AG09309 (cell line): ENCODE measurements around the gene ADAP1.

Experiments used
- DNase-seq: peaks from one replicate; pipeline ENCODE4 v3.0.0-alpha.2; 2010; ENCODE audit warnings: low read depth
- H3K4me3 ChIP-seq: 2 replicates; pipeline ENCODE4 v1.5.1; 2011; ENCODE audit warnings: mild to moderate bottlenecking, low read depth, low read length, moderate library complexity; ENCODE audit not compliant: control insufficient read depth
- TF ChIP-seq, protein P1 (sequence below): IDR thresholded peaks from 2 replicates; pipeline ENCODE4 v1.5.1; 2011; ENCODE audit warnings: mild to moderate bottlenecking, low read depth, low read length, inconsistent platforms; ENCODE audit not compliant: insufficient read depth, control insufficient read depth; ENCODE audit errors: missing control alignments

ADAP1 gene

DNA sequence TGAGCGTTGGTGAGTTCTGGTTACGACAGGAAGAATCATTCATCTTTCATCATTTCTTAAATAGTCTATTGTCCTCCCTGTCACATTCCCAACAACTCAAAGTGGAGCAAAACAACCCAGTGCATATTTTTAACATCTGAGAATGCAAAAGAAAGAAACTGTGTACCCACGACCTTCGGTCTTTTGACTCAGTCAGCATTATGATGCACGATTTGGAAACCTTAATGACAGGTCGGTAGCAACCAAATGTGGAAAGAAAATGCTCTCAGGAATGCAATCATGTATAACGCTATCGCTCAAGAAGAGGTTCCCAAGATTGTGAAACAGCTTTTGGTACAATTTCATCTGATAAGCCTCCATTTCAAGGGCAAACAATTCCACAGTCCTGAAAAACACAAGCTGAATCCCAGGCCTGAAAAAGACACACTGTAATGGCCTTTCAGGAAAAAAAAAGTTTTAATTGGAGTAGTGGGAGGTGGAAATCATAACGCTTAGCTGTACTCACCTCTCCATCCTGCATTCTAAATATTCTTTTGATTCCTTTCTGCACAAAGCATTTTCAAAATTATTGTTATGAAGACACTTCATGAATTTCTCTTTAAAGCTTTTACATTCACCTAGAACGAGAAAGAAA lies 18.3 kb upstream of the ADAP1 start:
- no peak overlapping the region for H3K4me3 ChIP-seq

DNA sequence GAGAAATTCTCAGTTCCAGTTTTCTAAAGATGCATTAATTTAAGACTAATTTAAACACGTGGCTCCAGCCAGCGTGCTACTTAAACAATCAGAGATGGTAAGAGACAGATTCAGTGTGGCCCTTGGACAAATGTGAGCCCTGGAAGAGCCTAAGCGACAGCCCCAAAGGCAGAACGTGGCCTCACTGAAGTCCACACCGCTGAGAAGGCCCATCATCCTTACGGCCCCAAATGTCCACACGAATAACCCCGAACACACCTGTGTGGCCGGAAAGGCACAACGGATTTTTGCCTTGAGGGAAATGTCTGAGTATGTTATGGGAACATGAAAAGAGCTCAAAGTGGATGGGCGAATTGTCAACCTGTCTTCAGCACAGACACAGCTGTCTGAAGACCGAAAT lies 17.6 kb upstream of the ADAP1 start:
- TF ChIP-seq, protein P1, sequence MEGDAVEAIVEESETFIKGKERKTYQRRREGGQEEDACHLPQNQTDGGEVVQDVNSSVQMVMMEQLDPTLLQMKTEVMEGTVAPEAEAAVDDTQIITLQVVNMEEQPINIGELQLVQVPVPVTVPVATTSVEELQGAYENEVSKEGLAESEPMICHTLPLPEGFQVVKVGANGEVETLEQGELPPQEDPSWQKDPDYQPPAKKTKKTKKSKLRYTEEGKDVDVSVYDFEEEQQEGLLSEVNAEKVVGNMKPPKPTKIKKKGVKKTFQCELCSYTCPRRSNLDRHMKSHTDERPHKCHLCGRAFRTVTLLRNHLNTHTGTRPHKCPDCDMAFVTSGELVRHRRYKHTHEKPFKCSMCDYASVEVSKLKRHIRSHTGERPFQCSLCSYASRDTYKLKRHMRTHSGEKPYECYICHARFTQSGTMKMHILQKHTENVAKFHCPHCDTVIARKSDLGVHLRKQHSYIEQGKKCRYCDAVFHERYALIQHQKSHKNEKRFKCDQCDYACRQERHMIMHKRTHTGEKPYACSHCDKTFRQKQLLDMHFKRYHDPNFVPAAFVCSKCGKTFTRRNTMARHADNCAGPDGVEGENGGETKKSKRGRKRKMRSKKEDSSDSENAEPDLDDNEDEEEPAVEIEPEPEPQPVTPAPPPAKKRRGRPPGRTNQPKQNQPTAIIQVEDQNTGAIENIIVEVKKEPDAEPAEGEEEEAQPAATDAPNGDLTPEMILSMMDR = no peak
- no peak for DNase-seq
- no peak overlapping the region for H3K4me3 ChIP-seq

More for the DNA sequence above, 18.3 kb upstream of the ADAP1 start:
- no peak for DNase-seq
- TF ChIP-seq, protein P1 = no peak

DNA sequence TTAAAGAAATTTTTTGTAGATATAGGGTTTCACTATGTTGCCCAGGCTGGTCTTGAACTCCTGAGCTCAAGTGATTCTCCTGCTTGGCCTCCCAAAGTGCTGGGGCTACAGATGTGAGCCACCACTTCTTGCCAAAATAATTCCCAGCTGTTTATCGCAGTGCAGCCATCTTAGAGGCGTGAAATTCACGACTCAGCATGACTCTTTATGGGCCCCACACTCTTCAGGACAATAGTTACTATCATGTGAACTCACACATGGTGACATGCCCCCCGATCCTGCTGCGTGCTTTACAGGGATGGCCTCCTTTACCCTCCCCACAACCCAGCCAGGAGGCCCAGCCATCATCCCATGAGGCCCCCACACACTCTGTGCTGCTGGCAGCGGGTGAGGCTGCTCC lies 16.3 kb upstream of the ADAP1 start:
- TF ChIP-seq, protein P1 = no peak
- no peak for DNase-seq
- H3K4me3 ChIP-seq = no peak overlapping the region

DNA sequence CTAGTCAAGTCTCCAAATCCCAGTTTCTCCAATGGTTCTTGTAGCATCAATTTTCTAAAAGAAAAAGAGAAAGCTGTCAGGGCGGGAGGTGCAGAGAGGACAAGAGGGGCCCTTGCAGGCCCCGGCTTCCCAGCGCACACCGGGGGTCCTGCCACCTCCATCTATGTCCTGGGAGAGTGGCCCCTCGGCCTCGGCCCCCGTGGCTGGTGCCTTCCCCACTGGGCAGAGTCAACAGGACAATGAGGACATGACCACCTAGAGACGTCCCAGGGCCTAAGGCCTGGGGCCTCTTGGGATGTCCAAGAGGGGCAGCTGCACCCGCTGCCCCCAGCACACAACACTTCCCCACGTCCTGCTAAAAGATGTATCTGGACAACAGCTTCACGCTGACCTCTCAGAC lies 14.9 kb upstream of the ADAP1 start:
- TF ChIP-seq, protein P1 = no peak
- H3K4me3 ChIP-seq = no peak overlapping the region
- DNase-seq = no peak

DNA sequence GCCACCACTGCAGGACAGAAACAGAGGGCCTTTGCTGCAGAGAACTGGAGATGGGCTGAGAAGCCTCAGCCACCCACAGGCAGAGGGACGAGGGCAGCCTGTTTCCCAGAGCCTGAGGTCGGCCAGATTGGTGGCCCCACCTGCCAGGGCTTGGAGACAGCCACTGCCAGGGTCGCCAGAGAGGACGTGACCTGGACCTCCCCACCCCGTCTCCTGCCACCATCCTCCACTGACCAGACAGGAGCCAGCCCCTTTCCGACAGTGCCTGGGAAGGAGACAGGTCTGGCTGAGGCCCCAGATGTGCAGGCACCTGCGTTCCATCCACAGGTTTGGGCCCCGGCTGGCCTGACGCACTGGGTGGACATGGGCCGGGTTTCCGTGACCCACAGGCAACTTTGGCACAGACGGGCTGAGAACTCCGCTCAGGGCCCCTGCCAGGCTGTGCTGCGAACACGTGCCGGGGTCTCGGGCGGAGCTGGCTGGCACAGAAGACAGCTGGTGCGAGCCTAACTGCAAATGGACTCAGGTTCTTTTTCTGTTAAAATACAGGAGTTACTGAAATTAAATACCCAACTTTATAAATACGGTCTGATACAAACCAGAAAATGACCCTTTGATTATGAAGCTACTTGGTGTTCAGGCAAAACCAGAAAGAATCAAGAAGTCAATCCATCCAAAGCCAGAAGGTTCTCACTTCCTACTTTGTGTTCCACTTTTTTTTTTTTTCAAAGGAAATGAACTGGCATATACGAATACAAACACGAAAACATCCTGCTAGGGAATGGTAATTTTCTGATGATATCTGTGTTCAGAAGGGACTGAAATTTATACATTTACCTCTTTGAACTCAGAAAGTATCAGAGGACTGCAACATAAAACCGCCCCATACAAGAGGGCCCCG lies 14.0 kb upstream of the ADAP1 start:
- TF ChIP-seq, protein P1 = no peak
- DNase-seq = no peak
- H3K4me3 ChIP-seq = no peak overlapping the region

DNA sequence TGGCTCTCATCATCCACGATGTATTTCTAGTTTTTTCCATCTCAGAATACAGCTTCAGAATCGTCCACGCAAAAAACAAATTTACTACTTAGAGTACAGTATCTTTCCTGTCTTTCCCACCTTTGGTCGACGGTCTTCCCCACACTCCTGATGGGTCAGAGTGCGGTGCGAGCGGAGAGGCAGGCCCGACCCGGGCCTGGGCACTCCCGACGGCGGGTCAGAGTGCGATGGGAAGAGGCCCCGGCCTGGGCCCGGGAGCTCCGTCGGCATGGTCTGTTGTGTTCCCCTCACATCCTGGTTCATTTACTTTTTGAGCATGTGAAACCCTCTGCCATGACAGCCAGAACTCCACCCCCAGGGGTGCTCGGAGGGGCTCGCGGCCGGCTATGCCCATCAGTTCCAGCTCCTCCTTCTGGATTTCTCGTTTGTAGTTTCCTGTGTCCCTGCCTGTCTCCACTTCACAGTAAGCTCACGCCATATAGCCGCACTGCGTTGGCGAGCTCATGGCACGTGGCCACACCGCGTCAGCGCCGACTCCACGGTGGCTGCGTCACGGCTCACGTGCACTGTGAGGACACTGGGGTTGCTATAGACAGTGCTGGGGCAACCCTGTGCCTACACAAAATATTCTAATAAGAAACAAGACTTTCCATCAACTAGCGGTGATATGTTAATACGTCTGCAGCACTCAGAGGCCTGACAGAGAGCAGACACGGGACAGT lies 13.0 kb upstream of the ADAP1 start:
- no peak overlapping the region for H3K4me3 ChIP-seq
- TF ChIP-seq, protein P1 = no peak
- DNase-seq = no peak
